A673 (cell line): ENCODE results near the gene CD8B2.

ENCODE experiments used
- CTCF ChIP-seq: fragments of 300-800, 200-600 bp; sonication (generic); conservative IDR thresholded peaks from 2 replicates; pipeline ENCODE4 v1.5.1; 2017; ENCODE audit warnings: low read depth, mild to moderate bottlenecking, antibody characterized with exemption, low read length, moderate library complexity, mixed read lengths
- EZH2 ChIP-seq: fragments of 200-600 bp; sonication (generic); IDR thresholded peaks from 2 replicates; pipeline ENCODE4 v1.6.1; 2017; ENCODE audit warnings: borderline replicate concordance, low read depth, mild to moderate bottlenecking, mixed read lengths, antibody characterized with exemption, low read length; ENCODE audit not compliant: poor library complexity, severe bottlenecking

GRCh38 chr2:106555053-106555452 is 67.9 kb downstream of the CD8B2 start:
- TF ChIP-seq CTCF (no peak), EZH2 (no peak)
